Activated gamma-delta T cell treated with anti-CD3 and anti-CD28 coated beads, Interleukin-2, amount 50 U/mL, for 16 hours (primary cell): ENCODE data around the gene MACROD2.

Experiments used
- DNase-seq: peaks from one replicate; pipeline ENCODE4 v3.0.0-alpha.2; 2020; ENCODE audit warnings: low read depth

Gene MACROD2

GRCh38 chr20:15220778-15221565 is 1225.7 kb downstream of the MACROD2 start:
- DNase-seq = no peak

GRCh38 chr20:15222502-15223330 is 1227.4 kb downstream of the MACROD2 start:
- DNase-seq = no peak

- no peak for DNase-seq
These were observed 1228.9 kb downstream of the MACROD2 start for GRCh38 chr20:15224199-15224598.

- DNase-seq = no peak
These were observed 1231.8 kb downstream of the MACROD2 start for GRCh38 chr20:15227102-15227501.

- no peak for DNase-seq
These were observed 1236.9 kb downstream of the MACROD2 start for GRCh38 chr20:15232243-15232642.

GRCh38 chr20:15235471-15236198 is 1240.3 kb downstream of the MACROD2 start:
- no peak for DNase-seq

- no peak for DNase-seq
These were observed 1241.5 kb downstream of the MACROD2 start for GRCh38 chr20:15236812-15237211.

- no peak for DNase-seq
These were observed 1244.4 kb downstream of the MACROD2 start for GRCh38 chr20:15239542-15240206.

GRCh38 chr20:15240801-15241200 is 1245.5 kb downstream of the MACROD2 start:
- no peak for DNase-seq

- DNase-seq = no peak
These were observed 1246.4 kb downstream of the MACROD2 start for GRCh38 chr20:15241681-15242080.

GRCh38 chr20:15242773-15243172 is 1247.5 kb downstream of the MACROD2 start:
- DNase-seq = no peak

GRCh38 chr20:15245896-15246295 is 1250.6 kb downstream of the MACROD2 start:
- DNase-seq = no peak

- no peak for DNase-seq
These were observed 1253.5 kb downstream of the MACROD2 start for GRCh38 chr20:15248618-15249395.

GRCh38 chr20:15251171-15251570 is 1255.9 kb downstream of the MACROD2 start:
- DNase-seq = no peak

GRCh38 chr20:15252304-15252703 is 1257.0 kb downstream of the MACROD2 start:
- DNase-seq = no peak

GRCh38 chr20:15253431-15253830 is 1258.1 kb downstream of the MACROD2 start:
- no peak for DNase-seq

- no peak for DNase-seq
These were observed 1261.6 kb downstream of the MACROD2 start for GRCh38 chr20:15256676-15257568.

GRCh38 chr20:15257569-15257870 is 1262.2 kb downstream of the MACROD2 start:
- DNase-seq = no peak

- no peak for DNase-seq
These were observed 1270.4 kb downstream of the MACROD2 start for GRCh38 chr20:15265581-15266309.

- no peak for DNase-seq
These were observed 1272.6 kb downstream of the MACROD2 start for GRCh38 chr20:15267935-15268334.
